Measurements from ENCODE around the gene TIGD6. TPM values are rescaled to one million over a fixed set of nuclear protein-coding genes. Genes with fewer than 3 reads are reported as not detected.

Gene TIGD6
- total RNA-seq, 1 donor from 2014 or later, result 4.2 TPM

GRCh38 chr5:150016537-150016936, 16.1 kb upstream of the TIGD6 start:
- ATAC-seq (ENCODE audit: low read depth) (no peak), DNase-seq (no peak)
- no peak overlapping the region for H3K4me3 Mint-ChIP-seq
- peaks cover 2% of the 10 kb centered on the region for H3K9me3 Mint-ChIP-seq
- H3K27ac Mint-ChIP-seq, result no peak overlapping the region
- H3K36me3 Mint-ChIP-seq (ENCODE audit: low read depth), result peaks cover 92% of the 10 kb centered on the region
- TF ChIP-seq CTCF (IDR thresholded peaks at IDR 0.05), result no peak
- no peaks in the 10 kb centered on the region for H3K4me1 Mint-ChIP-seq
- H3K27me3 Mint-ChIP-seq, result no peaks in the 10 kb centered on the region
- ChIA-PET POLR2A (no interaction called here), CTCF (no interaction called here)
- intact Hi-C loops (cut with micrococcal nuclease), result no loop called here

GRCh38 chr5:150015415-150015814, 15.0 kb upstream of the TIGD6 start:
- DNase-seq, result no peak
- H3K9me3 Mint-ChIP-seq, result peaks cover 2% of the 10 kb centered on the region
- ChIA-PET CTCF (no interaction called here), POLR2A (interaction anchor here (0.8 kb wide), 1 partner anchor 15 kb away, joined by 3 read pairs; the partner anchor contains the start of gene TIGD6)
- peaks cover 92% of the 10 kb centered on the region for H3K36me3 Mint-ChIP-seq (ENCODE audit: low read depth)
- ATAC-seq (ENCODE audit: low read depth), result no peak
- no peak for TF ChIP-seq CTCF (IDR thresholded peaks at IDR 0.05)
- H3K4me1 Mint-ChIP-seq, result no peaks in the 10 kb centered on the region
- H3K4me3 Mint-ChIP-seq, result no peak overlapping the region
- no peak overlapping the region for H3K27ac Mint-ChIP-seq
- intact Hi-C loops (cut with micrococcal nuclease), result no loop called here
- no peaks in the 10 kb centered on the region for H3K27me3 Mint-ChIP-seq

- H3K4me1 Mint-ChIP-seq, result no peaks in the 10 kb centered on the region
- H3K9me3 Mint-ChIP-seq, result peaks cover 2% of the 10 kb centered on the region
- no peak overlapping the region for H3K27ac Mint-ChIP-seq
- no peaks in the 10 kb centered on the region for H3K27me3 Mint-ChIP-seq
- POLR2A ChIA-PET, result no interaction called here
- no peak overlapping the region for H3K4me3 Mint-ChIP-seq
- intact Hi-C loops (cut with micrococcal nuclease), result no loop called here
- DNase-seq, result no peak
- no peak for ATAC-seq (ENCODE audit: low read depth)
- peaks cover 91% of the 10 kb centered on the region for H3K36me3 Mint-ChIP-seq (ENCODE audit: low read depth)
- CTCF ChIA-PET, result no interaction called here
- TF ChIP-seq CTCF (IDR thresholded peaks at IDR 0.05), result no peak
Observed at GRCh38 chr5:150014456-150014855, 14.0 kb upstream of the TIGD6 start.

- ChIA-PET CTCF (no interaction called here), POLR2A (no interaction called here)
- Mint-ChIP-seq H3K4me1 (no peaks in the 10 kb centered on the region), H3K36me3 (ENCODE audit: low read depth) (peaks cover 90% of the 10 kb centered on the region), H3K4me3 (no peak overlapping the region), H3K27ac (no peak overlapping the region), H3K27me3 (no peaks in the 10 kb centered on the region), H3K9me3 (peaks cover 2% of the 10 kb centered on the region)
- intact Hi-C loops (cut with micrococcal nuclease), result no loop called here
- ATAC-seq (ENCODE audit: low read depth) (no peak), DNase-seq (no peak)
- no peak for TF ChIP-seq CTCF (IDR thresholded peaks at IDR 0.05)
Observed at GRCh38 chr5:150013931-150014330, 13.5 kb upstream of the TIGD6 start.

- Mint-ChIP-seq H3K27me3 (no peaks in the 10 kb centered on the region), H3K4me1 (no peaks in the 10 kb centered on the region), H3K27ac (no peak overlapping the region), H3K9me3 (no peaks in the 10 kb centered on the region), H3K4me3 (no peak overlapping the region), H3K36me3 (ENCODE audit: low read depth) (peaks cover 90% of the 10 kb centered on the region)
- ATAC-seq (ENCODE audit: low read depth), result no peak
- intact Hi-C loops (cut with micrococcal nuclease), result no loop called here
- CTCF ChIA-PET, result no interaction called here
- TF ChIP-seq CTCF (IDR thresholded peaks at IDR 0.05), result no peak
- POLR2A ChIA-PET, result no interaction called here
- no peak for DNase-seq
Observed at GRCh38 chr5:150009671-150010387, 9.4 kb upstream of the TIGD6 start.
